HG02798 (cell line): ENCODE results near the gene FBXO48.
"Not testable (repeated sequence)": the region's sequence is repeated elsewhere in the genome, so short reads cannot be mapped to it uniquely, and the experiment has no call there.

Experiments
- ATAC-seq: cut with Tn5 transposase; IDR thresholded peaks from one replicate; pipeline ENCODE4 v1.9.1; 2021; ENCODE audit warnings: mild to moderate bottlenecking; ENCODE audit not compliant: unreplicated experiment, poor library complexity

Gene FBXO48

DNA sequence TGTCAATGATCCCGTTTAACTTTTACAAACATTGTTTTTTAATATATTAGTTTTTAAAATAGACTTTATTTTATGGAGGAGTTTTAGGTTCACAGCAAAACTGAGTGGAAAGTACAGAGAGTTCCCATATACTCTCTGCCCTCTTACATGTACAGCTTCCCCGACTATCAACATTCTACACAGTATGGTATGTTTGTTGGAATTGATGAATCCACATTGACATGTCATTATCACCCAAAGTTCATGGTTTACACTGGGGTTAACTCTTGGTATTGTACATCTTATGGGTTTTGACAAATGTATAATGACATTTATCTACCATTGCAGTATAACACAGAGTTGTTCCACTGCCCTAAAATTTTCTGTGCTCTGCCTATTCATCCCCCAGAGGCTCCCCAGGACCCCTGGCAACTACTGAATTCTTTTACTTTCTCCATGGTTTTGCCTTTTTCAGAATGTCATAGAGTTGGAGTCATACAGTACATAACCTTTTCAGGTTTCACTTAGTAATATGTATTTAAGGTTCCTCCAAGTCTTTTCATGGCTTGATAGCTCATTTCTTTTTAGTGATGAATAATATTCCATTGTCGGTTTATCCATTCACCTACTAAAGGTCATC lies 5.8 kb upstream of the FBXO48 start:
- ATAC-seq: no peak

DNA sequence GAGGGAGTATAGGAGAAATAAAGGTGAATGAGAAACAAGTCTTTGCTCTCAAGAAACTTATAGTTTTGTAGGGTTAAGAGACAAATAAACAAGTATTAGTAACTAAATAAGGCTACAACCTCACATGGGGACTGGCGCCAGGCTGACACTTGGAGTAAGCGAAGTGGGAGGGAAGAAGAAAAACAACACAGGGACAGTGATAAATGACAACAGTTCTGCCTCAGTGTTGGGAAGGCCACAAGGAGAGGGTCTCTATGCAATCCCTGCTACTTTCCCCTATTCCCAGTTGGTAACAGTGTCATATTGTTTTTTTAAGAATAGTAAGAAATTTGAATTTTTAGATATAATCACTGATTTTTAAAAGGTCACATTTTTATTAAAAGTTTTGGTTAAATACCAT lies 4.3 kb upstream of the FBXO48 start:
- ATAC-seq: no peak

DNA sequence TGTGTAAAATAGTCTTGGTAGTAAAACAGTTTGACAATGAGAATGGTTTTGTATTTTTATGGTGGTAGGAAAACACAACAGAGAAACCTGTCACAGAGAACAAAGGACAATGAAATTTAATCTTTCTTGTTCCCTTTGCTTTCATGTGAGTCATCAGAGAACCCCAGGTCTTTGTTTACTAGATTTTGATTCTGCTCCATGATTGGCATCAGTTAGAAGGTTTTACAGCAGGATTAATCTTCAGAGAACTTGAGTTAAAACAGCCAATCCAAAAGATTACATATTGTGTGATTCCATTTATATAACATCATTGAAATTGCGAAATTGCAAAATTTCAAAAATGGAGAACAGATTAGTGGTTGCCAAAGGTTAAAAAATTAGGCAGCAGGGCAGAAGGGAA lies 2.8 kb upstream of the FBXO48 start:
- ATAC-seq: no peak

DNA sequence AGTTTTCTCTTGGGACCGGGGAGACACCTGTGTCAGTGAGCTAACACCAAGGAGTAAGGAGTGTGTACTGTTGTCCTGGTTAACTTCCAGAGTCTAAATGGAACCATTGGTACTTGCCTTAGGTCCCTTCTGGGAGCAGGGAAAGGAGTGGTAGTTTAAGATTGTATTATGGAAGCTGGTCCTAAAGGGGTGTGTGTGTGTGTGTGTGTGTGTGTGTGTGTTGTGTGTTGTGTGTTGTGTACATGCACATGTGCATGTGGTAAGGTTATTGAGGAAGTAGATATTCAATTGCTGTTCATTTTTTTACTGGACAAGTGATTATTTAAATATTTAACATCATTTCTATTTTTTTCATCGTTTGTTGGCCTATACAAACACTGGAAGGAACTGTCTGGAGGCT lies 1.7 kb upstream of the FBXO48 start:
- no peak for ATAC-seq

DNA sequence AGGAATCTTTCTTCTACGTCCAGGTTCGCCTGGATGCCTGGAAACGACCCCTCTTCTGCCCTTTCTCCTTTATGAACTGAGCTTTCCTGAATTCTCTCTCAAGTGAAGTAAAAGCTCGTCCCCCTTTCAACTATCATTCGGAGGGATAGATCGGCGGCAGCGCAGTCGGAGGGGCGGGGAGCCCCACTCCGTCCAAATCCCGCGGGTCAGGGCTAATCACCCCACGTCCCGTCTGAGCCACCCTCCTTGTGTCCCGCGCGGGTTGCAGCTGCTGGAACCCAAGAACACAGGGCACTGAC lies 367 bp downstream of the FBXO48 start:
- no peak for ATAC-seq

DNA sequence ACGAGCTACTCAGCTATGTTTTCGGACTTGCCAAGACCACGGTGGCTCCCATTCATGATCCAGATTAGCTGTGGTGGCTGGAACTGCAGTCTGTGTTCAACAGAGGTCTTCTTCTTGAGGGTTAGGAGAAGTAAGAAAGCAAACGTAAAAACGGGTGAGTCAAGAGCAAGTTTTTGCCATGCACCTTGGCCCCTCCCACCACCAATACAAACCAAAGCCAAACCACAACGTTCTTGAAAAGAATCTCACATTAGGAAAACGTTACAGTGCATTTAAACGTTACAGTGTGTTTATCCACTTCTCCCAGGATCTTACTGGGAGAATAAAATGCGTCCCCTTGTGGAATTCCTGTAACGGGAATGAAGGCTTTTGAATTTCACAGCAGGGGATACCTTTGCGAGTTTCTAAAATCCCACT lies 725 bp downstream of the FBXO48 start:
- no peak for ATAC-seq

DNA sequence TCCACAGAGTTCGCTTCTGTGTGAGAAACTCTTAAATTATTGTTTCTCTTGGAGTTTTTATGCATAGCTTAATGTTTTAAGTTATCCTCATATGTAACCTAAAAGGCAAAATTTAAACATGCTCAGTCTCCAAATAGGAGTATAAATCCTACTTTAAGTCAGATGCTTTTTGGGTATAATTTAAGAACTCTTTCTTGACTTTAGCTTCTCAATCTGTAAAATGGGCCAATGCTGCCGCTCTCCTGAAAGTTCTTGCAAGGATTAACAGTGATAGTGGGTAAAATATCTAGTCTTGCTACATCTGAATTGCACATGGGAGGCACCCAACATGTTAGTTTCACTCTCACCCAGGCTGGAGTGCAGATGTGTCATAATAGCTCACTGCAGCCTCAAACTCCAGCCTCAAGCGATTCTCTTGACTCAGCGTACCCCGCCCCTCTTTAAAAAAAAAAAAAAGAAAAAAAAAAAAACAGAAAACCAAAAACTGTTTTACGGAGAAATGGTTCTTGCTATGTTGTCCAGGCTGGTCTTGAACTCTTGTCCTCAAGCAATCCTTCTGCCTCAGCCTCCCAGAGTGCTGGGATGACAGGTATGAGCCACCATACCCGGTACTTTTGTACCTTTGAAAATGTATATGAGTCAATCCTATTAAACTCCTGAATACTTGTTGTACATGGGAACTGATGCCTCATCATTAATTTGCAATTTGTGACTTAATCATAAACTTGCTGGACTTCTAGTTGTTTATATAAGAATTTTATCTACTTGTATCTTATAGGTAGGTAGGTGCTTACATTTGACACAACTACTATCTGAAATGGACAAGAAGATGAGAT lies 1.8 kb downstream of the FBXO48 start:
- no peak for ATAC-seq

DNA sequence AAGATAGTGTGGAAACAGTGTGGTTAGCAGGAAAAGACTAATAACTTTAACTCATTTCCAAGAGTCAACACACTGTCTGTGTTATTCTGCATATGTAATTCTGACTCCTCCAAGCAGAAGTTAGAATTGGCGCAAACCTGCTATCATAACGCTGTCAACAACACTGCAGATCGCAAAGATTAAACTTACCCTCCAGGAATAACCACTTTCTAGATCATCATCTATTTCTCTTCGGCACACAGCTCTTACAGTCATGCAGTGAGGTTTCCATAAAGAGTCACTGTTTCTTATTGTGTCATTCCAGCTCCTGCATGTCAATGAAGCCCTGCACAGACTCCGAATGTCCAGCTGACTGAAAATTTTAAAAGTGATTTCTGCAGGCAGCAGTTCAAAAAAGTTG lies 2.4 kb downstream of the FBXO48 start:
- no peak for ATAC-seq

DNA sequence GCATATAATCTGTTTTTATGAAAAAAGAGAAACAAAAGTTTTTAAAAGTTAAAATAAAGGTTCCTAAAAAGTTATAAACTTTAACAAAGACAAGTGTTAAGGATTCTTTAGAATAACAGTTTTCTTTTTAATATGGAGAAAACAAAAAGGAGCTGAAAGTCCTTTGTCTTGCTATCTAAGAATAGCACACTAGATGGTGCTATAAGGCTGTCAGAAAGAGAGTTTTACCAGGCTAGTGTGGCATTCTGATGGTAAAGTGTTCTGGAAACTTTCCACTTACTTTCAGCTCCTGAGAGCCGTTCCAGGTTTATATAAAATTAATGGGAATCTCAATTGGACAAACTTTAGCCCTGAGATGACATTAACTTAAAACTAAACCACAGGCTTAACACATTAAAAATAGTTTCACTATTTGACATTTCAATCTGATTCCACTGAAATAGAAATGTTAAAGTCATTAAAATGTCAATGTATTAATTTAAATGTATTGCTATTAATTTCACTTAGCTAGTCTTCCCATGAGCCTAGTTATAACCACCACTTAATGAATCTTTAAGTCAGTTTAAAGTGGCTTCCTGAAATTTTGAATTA lies 3.7 kb downstream of the FBXO48 start:
- no peak for ATAC-seq

DNA sequence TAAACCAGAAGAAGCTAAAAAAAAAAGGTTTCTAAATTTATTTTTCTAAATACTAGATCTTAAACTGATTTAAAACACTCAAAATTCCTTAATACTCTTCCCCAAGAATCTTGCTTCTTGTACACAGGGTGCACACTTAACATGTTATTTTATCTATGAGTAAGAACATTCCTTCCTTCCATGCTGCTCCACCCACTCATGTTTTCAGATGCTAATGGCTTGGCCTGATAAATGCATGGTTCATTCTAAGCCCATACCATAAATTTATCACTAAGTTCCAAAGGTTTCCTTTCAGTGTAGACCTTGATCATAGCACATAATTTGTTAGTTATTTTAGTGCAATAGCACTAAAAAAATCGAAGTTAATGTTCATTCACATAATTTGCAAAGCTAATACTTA lies 8.1 kb downstream of the FBXO48 start:
- ATAC-seq: no peak

DNA sequence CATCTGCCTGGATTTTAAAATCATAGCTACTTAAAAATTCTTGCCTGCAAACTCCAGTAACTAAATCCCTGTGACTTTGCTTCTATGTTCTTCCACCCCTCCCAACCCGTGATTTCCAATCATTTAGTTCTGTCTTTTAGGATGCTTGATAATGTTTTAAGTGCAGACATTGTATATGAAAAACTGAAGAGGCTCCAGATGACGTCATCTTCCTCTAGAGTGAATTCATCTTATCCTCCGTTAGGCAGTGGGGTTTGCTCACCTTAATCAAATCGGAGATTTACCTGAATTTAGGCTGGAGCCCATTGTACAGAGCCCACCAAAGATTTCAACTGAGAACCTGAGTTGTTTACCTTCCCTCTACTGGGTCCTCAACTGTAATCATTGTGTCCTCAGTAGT lies 10.9 kb downstream of the FBXO48 start:
- no peak for ATAC-seq

DNA sequence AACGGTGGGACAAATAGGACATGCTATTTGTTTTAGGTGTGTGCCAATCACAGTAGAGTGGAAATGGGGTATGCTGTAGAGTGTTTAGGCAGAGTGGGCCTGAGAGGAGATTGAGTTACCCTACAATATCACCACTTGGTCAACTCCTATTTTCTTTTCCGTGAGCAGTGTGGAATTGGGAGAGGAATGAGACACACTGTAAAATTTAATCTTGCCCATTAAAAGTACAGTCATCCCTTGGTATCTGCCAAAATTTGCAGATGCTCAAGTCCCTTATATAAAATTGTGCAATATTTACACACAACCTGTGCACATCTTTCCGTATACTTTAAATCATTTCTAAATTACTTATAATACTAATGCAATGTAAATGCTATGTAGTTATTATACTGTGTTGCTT lies 12.4 kb downstream of the FBXO48 start:
- ATAC-seq: no peak

DNA sequence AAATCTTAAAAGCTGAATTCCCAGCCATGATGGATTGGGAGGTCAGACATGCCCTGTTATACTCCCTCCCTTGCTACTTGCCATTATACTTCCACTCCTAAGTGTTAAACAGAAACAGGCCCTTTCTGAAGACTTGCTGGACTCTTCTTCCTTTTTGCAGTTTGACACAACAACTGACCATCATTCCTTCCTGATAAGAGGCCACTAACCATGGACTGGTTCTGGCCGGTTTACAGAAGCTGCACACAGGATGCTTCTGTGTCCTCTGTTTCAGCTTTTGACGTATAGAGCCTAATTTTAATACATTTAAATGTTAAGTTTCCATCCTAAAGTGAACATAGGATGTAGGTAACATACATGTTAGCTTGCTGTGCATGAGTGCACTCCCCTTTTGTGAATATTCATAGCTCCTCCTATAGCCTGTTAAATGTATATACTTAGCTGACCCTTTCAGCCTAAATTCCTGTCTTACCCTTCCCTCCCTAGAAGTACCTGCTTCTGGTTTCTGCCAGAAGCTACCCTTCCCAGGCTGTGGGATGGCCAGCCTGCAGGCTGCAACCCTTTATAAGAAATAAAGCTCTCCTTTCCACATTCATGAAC lies 13.2 kb downstream of the FBXO48 start:
- no peak for ATAC-seq

DNA sequence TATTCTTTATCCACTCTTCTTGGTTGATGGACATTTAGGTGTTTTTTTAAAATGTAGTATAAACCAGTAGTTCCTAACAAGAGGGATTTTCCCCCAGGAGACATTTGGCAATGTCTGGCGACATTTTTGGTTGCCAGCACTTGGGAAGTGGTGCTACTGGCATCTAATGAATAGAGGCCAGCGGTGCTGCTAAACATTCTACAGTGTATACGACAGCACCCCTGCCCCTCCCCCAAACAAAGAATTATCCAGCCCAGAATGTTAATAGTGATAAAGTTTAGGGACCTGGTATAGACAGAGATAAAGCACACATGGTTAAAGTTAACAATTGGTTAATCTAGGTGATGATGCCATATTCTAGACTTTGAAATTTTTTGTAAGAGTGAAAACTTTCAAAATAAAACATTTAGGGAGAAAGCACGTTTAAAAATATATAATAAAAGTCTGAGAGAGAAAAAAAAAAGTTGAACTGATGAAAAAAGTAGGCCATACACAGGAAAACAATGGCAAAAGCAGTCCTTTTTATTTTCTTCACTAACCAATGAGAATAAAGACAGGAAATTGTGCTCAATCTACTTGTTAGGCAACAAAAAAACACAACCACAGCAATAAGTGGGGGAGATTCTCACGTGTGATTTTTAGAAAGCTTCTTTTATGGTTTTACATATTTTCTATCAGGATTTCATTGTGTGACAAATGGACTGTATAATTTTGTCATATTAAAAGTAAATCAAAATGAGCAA lies 14.8 kb downstream of the FBXO48 start:
- no peak for ATAC-seq

DNA sequence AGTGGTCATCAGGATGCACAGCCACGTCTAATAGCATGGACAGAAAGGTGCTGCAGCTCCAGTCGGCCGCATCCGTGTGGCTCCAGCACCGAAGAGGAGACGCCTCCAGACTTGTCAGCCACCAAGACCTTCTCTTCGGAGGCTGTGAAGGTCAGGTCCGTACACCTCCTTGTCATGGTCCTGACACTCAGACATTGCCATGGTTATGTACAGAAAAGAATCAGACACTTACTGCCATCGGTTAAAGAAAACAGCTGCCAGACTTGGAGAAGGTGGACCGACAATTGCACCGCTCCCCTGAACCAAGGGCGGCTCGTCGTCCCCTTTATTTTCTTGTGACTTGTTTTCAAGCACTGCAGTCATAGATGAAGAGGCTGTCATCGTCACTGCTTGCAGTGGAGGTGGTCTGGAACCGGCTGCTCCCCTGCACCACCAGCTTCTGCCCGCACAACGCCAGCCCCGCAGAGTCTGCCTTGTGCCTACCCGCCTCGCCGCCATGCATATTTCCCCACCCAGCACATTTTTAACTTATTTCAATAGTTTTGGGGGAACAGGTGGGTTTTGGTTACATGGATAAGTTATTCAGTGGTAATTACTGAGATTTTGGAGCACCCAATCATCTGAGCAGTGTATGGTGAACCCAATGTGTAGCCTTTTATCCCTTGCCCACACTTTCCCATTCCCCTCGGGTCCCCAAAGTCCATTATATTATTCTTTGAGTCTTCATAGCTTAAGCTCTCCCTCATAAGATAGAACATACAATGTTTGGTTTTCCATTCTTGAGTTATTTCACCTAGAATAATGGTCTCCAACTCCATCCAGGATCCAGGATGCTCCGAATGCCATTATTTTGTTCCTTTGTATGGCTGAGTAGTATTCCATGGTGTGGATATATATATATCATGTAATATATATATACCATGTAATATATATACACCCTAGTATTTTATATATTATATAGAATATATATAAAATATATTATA lies 18.1 kb downstream of the FBXO48 start:
- ATAC-seq: no peak

DNA sequence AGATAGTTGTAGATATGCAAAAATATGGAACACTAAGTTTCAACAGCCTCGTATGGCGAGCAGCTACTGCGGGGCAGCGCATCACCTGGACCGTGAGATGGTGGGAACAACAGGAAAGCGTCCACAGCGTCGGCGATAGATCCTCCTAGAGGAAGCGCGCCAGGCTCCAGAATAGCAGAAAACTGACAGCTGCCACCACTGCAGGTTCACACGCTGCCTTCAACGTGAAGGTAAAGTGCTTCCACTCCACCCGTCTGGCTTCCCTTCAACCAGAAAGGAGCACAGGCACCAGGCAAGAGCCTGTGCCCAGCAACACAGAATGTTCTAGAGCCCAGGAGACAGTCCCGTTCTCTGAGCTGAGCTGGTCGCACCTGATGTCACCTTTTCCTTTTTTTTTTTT lies 20.0 kb downstream of the FBXO48 start:
- ATAC-seq: no peak

DNA sequence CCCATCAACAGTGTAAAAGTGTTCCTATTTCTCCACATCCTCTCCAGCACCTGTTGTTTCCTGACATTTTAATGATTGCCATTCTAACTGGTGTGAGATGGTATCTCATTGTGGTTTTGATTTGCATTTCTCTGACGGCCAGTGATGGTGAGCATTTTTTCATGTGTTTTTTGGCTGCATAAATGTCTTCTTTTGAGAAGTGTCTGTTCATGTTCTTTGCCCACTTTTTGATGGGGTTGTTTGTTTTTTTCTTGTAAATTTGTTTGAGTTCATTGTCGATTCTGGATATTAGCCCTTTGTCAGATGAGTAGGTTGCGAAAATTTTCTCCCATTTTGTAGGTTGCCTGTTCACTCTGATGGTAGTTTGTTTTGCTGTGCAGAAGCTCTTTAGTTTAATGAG lies 20.7 kb downstream of the FBXO48 start:
- not testable (repeated sequence) for ATAC-seq

DNA sequence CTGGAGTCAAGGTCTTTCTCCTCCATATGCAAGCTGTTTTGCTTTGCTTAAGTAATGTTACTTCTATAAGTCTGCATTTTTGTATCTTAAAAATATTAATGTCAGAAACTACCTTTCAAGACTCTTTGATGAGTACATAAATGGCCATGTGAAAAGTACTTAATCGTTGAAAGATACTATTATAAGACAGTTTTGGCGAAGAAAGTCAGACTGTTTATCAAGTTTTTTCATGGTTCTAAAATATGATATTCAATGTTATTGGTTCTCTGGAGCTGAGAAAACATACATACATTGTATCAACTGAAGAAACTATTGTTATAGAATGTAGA lies 25.1 kb downstream of the FBXO48 start:
- no peak for ATAC-seq

DNA sequence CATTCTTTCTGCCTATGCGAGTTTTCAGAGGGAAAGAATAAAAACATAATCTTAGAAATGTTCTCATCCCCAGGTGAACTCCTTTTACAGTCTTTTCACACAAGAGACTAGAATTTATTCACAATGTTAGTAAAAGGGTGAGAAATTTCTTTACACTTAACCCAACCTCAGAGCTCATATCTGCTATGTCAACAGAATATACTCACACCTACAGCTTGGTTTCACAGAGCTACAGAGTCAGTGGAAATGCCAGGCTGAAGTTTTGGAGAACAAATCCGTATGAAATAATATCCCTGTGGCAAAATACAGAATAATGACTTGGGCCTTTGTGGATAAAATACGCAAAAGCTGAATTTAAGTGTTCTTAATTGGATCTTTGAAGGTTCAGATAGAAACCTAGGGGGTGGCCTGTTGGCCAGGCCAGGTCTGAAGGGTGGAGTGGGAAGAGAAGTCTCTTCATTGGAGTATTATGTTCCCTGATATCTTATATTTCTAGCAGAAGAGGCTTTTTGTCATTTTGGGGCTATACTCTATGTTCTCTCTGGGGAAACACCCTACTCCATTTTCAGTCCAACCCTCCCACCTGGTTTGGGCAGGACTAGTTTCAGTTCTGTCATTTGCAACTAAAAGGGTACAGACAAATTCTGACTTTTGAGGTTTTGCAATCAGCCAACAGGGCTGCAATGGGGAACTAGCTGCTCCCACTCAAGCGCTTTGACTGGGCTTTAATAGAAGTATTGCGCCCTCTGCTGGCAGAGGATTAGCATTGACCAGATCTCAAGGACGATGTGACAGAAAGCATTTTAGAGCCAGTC lies 25.7 kb downstream of the FBXO48 start:
- ATAC-seq: peak; percentile 99
